Measurements from ENCODE around the gene TGFB2. TPM values are rescaled to one million over a fixed set of nuclear protein-coding genes. Genes with fewer than 3 reads are reported as not detected.

TGFB2 gene
- total RNA-seq, 5 donors from 2014 or later (not counting 1 experiment from before 2014, with no cell fraction given), result 0.06 to 0.23 (median 0.23) TPM; not detected in 2

GRCh38 chr1:218388591-218388990 lies 43.5 kb downstream of the TGFB2 start:
- Mint-ChIP-seq H3K4me1 (no peaks in the 10 kb centered on the region), H3K9me3 (no peaks in the 10 kb centered on the region), H3K4me3 (no peak overlapping the region), H3K27ac (no peak overlapping the region), H3K36me3 (no peaks in the 10 kb centered on the region), H3K27me3 (peaks cover 22 to 34% of the 10 kb centered on the region in 2 donors)
- no peak overlapping the region for H3K27ac ChIP-seq (ENCODE audit: low read length)
- ATAC-seq (replicated peaks in 1 of 4) (no peak), DNase-seq (no peak)
- no peaks in the 10 kb centered on the region for H3K4me1 ChIP-seq (ENCODE audit: control insufficient read depth in 1 of 2, extremely low read depth in 1 of 2, insufficient read depth in 2 of 2, low read length in 2 of 2)
- H3K9me3 ChIP-seq, result no peaks in the 10 kb centered on the region
- 91% methylated on average over 5 of the region's 8 CpGs for WGBS (ENCODE audit: insufficient coverage)
- no peak overlapping the region for H3K4me3 ChIP-seq (ENCODE audit: control insufficient read depth in 1 of 2, extremely low read depth in 1 of 2, low read length in 1 of 2)
- CTCF ChIA-PET, result interaction anchor here in 1 of 2 donors (0.6 kb wide), 1 partner anchor 9 kb away, joined by 3 read pairs; no protein-coding TSS in a partner anchor
- no peaks in the 10 kb centered on the region for H3K36me3 ChIP-seq (ENCODE audit: control insufficient read depth in 2 of 2, extremely low read depth in 1 of 2, insufficient read depth in 1 of 2, low read length in 1 of 2)
- POLR2A ChIA-PET, result no interaction called here
- peaks cover 0 to 4% of the 10 kb centered on the region in 2 experiments for H3K27me3 ChIP-seq (replicated peaks in 1 of 2; ENCODE audit: control insufficient read depth in 2 of 2, extremely low read depth in 1 of 2, insufficient read depth in 2 of 2, low read length in 1 of 2)

GRCh38 chr1:218390618-218391017 lies 45.5 kb downstream of the TGFB2 start:
- no peaks in the 10 kb centered on the region for H3K36me3 Mint-ChIP-seq
- peaks cover 13 to 26% of the 10 kb centered on the region in 2 donors for H3K27me3 Mint-ChIP-seq
- Histone ChIP-seq H3K36me3 (ENCODE audit: control insufficient read depth in 2 of 2, extremely low read depth in 1 of 2, insufficient read depth in 1 of 2, low read length in 1 of 2) (no peaks in the 10 kb centered on the region), H3K9me3 (no peaks in the 10 kb centered on the region), H3K27ac (ENCODE audit: low read length) (no peak overlapping the region), H3K27me3 (replicated peaks in 1 of 2; ENCODE audit: control insufficient read depth in 2 of 2, extremely low read depth in 1 of 2, insufficient read depth in 2 of 2, low read length in 1 of 2) (peaks cover 0 to 2% of the 10 kb centered on the region in 2 experiments), H3K4me1 (ENCODE audit: control insufficient read depth in 1 of 2, extremely low read depth in 1 of 2, insufficient read depth in 2 of 2, low read length in 2 of 2) (no peaks in the 10 kb centered on the region), H3K4me3 (ENCODE audit: control insufficient read depth in 1 of 2, extremely low read depth in 1 of 2, low read length in 1 of 2) (no peak overlapping the region)
- H3K4me3 Mint-ChIP-seq, result no peak overlapping the region
- DNase-seq, result no peak
- H3K27ac Mint-ChIP-seq, result no peak overlapping the region
- ChIA-PET CTCF (no interaction called here), POLR2A (interaction anchor here in 1 of 2 donors (0.5 kb wide), 1 partner anchor 844 kb away, joined by 3 read pairs; no protein-coding TSS in a partner anchor)
- ATAC-seq (replicated peaks in 1 of 4), result no peak
- no peaks in the 10 kb centered on the region for H3K9me3 Mint-ChIP-seq
- no peaks in the 10 kb centered on the region for H3K4me1 Mint-ChIP-seq
- 57% methylated on average over 1 of the region's 3 CpGs for WGBS (ENCODE audit: insufficient coverage)

- no peak for ATAC-seq (replicated peaks in 1 of 4)
- peaks cover 12 to 26% of the 10 kb centered on the region in 2 donors for H3K27me3 Mint-ChIP-seq
- DNase-seq, result no peak
- Histone ChIP-seq H3K36me3 (ENCODE audit: control insufficient read depth in 2 of 2, extremely low read depth in 1 of 2, insufficient read depth in 1 of 2, low read length in 1 of 2) (no peaks in the 10 kb centered on the region), H3K4me1 (ENCODE audit: control insufficient read depth in 1 of 2, extremely low read depth in 1 of 2, insufficient read depth in 2 of 2, low read length in 2 of 2) (no peaks in the 10 kb centered on the region), H3K4me3 (ENCODE audit: control insufficient read depth in 1 of 2, extremely low read depth in 1 of 2, low read length in 1 of 2) (no peak overlapping the region), H3K27ac (ENCODE audit: low read length) (no peak overlapping the region), H3K27me3 (replicated peaks in 1 of 2; ENCODE audit: control insufficient read depth in 2 of 2, extremely low read depth in 1 of 2, insufficient read depth in 2 of 2, low read length in 1 of 2) (peaks cover 0 to 2% of the 10 kb centered on the region in 2 experiments), H3K9me3 (no peaks in the 10 kb centered on the region)
- H3K36me3 Mint-ChIP-seq, result no peaks in the 10 kb centered on the region
- POLR2A ChIA-PET, result no interaction called here
- no CpG with 5 or more reads among the region's 4 CpGs for WGBS (ENCODE audit: insufficient coverage)
- H3K4me3 Mint-ChIP-seq, result no peak overlapping the region
- no peaks in the 10 kb centered on the region for H3K4me1 Mint-ChIP-seq
- H3K9me3 Mint-ChIP-seq, result no peaks in the 10 kb centered on the region
- H3K27ac Mint-ChIP-seq, result no peak overlapping the region
- CTCF ChIA-PET, result no interaction called here
Observed at GRCh38 chr1:218392780-218393179, 47.6 kb downstream of the TGFB2 start.

- Histone ChIP-seq H3K27me3 (replicated peaks in 1 of 2; ENCODE audit: control insufficient read depth in 2 of 2, extremely low read depth in 1 of 2, insufficient read depth in 2 of 2, low read length in 1 of 2) (no peaks in the 10 kb centered on the region), H3K4me3 (ENCODE audit: control insufficient read depth in 1 of 2, extremely low read depth in 1 of 2, low read length in 1 of 2) (no peak overlapping the region), H3K36me3 (ENCODE audit: control insufficient read depth in 2 of 2, extremely low read depth in 1 of 2, insufficient read depth in 1 of 2, low read length in 1 of 2) (no peaks in the 10 kb centered on the region), H3K27ac (ENCODE audit: low read length) (no peak overlapping the region), H3K4me1 (ENCODE audit: control insufficient read depth in 1 of 2, extremely low read depth in 1 of 2, insufficient read depth in 2 of 2, low read length in 2 of 2) (no peaks in the 10 kb centered on the region), H3K9me3 (no peaks in the 10 kb centered on the region)
- POLR2A ChIA-PET, result no interaction called here
- peaks cover 4 to 20% of the 10 kb centered on the region in 2 donors for H3K27me3 Mint-ChIP-seq
- 86% methylated on average over 2 of the region's 11 CpGs for WGBS (ENCODE audit: insufficient coverage)
- no peak overlapping the region for H3K4me3 Mint-ChIP-seq
- H3K9me3 Mint-ChIP-seq, result no peaks in the 10 kb centered on the region
- H3K4me1 Mint-ChIP-seq, result no peaks in the 10 kb centered on the region
- DNase-seq, result no peak
- CTCF ChIA-PET, result no interaction called here
- ATAC-seq (replicated peaks in 1 of 4), result no peak
- H3K27ac Mint-ChIP-seq, result no peak overlapping the region
- H3K36me3 Mint-ChIP-seq, result no peaks in the 10 kb centered on the region
Observed at GRCh38 chr1:218394416-218394815, 49.3 kb downstream of the TGFB2 start.

DNA sequence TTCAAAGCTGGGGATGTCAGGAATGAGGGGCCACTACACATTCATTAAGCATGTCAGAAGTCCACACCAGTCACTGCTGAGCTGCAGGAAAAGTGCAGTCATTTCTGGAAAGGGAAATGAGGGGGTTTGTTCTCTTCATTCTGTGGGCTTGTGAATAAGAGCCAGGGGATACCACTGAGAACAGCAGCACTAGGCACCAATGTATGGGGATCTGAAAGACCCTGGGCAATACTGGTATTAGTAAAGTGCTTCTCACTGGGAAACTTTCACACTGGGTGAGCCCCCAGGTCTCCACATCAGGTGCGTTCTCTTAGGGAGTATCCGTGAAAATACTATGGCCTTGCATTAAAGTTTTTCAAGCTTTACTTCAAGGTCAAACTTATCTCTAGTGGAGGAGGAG lies 49.9 kb downstream of the TGFB2 start:
- Mint-ChIP-seq H3K36me3 (no peaks in the 10 kb centered on the region), H3K4me1 (no peaks in the 10 kb centered on the region), H3K27me3 (peaks cover 6 to 20% of the 10 kb centered on the region in 2 donors), H3K27ac (no peak overlapping the region), H3K4me3 (no peak overlapping the region), H3K9me3 (no peaks in the 10 kb centered on the region)
- no CpG with 5 or more reads among the region's 2 CpGs for WGBS (ENCODE audit: insufficient coverage)
- H3K36me3 ChIP-seq (ENCODE audit: control insufficient read depth in 2 of 2, extremely low read depth in 1 of 2, insufficient read depth in 1 of 2, low read length in 1 of 2), result no peaks in the 10 kb centered on the region
- no peaks in the 10 kb centered on the region for H3K4me1 ChIP-seq (ENCODE audit: control insufficient read depth in 1 of 2, extremely low read depth in 1 of 2, insufficient read depth in 2 of 2, low read length in 2 of 2)
- H3K9me3 ChIP-seq, result no peaks in the 10 kb centered on the region
- no peaks in the 10 kb centered on the region for H3K27me3 ChIP-seq (replicated peaks in 1 of 2; ENCODE audit: control insufficient read depth in 2 of 2, extremely low read depth in 1 of 2, insufficient read depth in 2 of 2, low read length in 1 of 2)
- CTCF ChIA-PET, result interaction anchor here (0.7 kb wide), 2 partner anchors 91 to 1089 kb away, joined by 4 to 6 read pairs; no protein-coding TSS in a partner anchor
- no peak overlapping the region for H3K4me3 ChIP-seq (ENCODE audit: control insufficient read depth in 1 of 2, extremely low read depth in 1 of 2, low read length in 1 of 2)
- H3K27ac ChIP-seq (ENCODE audit: low read length), result no peak overlapping the region
- ATAC-seq (replicated peaks in 1 of 4) (no peak), DNase-seq (no peak)
- POLR2A ChIA-PET, result no interaction called here

- no peak overlapping the region for H3K27ac ChIP-seq (ENCODE audit: low read length)
- no peaks in the 10 kb centered on the region for H3K36me3 Mint-ChIP-seq
- ATAC-seq (replicated peaks in 1 of 4), result no peak
- H3K4me1 ChIP-seq (ENCODE audit: control insufficient read depth in 1 of 2, extremely low read depth in 1 of 2, insufficient read depth in 2 of 2, low read length in 2 of 2), result no peaks in the 10 kb centered on the region
- peaks cover 6 to 15% of the 10 kb centered on the region in 2 donors for H3K27me3 Mint-ChIP-seq
- H3K36me3 ChIP-seq (ENCODE audit: control insufficient read depth in 2 of 2, extremely low read depth in 1 of 2, insufficient read depth in 1 of 2, low read length in 1 of 2), result no peaks in the 10 kb centered on the region
- no CpG with 5 or more reads among the region's 1 CpG for WGBS (ENCODE audit: insufficient coverage)
- no peak for DNase-seq
- H3K27ac Mint-ChIP-seq, result no peak overlapping the region
- H3K27me3 ChIP-seq (replicated peaks in 1 of 2; ENCODE audit: control insufficient read depth in 2 of 2, extremely low read depth in 1 of 2, insufficient read depth in 2 of 2, low read length in 1 of 2), result no peaks in the 10 kb centered on the region
- H3K9me3 Mint-ChIP-seq, result no peaks in the 10 kb centered on the region
- H3K4me1 Mint-ChIP-seq, result no peaks in the 10 kb centered on the region
- H3K9me3 ChIP-seq, result no peaks in the 10 kb centered on the region
- H3K4me3 ChIP-seq (ENCODE audit: control insufficient read depth in 1 of 2, extremely low read depth in 1 of 2, low read length in 1 of 2), result no peak overlapping the region
- POLR2A ChIA-PET, result no interaction called here
- H3K4me3 Mint-ChIP-seq, result no peak overlapping the region
- CTCF ChIA-PET, result no interaction called here
Observed at GRCh38 chr1:218395916-218396315, 50.8 kb downstream of the TGFB2 start.
